ENCODE data around the gene LAMP1. TPM values are rescaled to one million over a fixed set of nuclear protein-coding genes. Genes with fewer than 3 reads are reported as not detected.

LAMP1 gene
- total RNA-seq, 1 donor from 2014 or later, result 110 TPM

DNA sequence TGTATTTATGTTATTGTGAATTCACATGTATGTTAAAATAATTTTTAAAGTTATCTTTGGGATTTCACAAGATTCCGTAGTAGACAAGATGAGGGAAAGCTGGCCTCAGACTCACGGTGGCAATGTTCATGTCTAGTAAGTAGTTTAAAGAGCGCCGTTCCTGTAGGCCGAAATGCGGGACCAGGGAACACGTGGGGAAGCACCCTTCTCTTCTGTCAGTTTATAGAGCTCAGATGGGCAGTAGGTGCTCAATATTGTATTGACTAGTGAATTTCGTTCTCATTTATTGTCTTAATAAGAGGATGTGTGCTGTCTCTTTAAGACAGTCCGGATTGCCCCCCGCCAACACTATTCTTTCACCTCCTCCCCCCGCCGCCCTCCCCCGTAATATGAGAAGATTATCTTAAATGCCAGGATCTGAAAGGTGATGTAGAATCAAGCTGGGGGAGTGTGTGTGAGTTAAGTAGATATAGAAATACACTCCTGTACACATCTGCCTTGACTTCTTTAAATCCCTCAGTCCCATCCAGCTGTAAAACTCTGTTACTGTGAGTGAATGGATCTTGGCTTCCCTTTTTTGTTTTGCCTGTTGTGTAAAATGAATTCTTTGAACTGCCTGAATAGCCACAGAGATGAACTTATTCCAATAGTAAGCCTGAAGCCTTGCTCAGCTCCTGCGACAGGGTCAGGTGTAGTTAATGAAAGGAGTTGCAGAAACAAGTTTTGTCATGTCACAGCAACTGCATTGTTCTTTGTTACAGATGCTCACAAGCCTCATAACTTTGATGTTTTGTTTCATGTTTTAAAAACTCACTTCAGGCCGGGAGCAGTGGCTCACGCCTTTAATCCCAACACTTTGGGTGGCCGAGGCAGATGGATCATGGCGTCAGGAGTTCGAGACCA is 1.3 kb downstream of the LAMP1 start:
- Mint-ChIP-seq H3K4me3 (peak overlapping the region; percentile 95), H3K4me1 (peaks cover 20% of the 10 kb centered on the region), H3K9me3 (no peaks in the 10 kb centered on the region), H3K27ac (ENCODE audit: unreplicated experiment) (peak overlapping the region; percentile 94), H3K36me3 (ENCODE audit: low read depth) (peaks cover 4% of the 10 kb centered on the region), H3K27me3 (ENCODE audit: low read depth) (peaks cover 24% of the 10 kb centered on the region)
- TF ChIP-seq, protein P1, sequence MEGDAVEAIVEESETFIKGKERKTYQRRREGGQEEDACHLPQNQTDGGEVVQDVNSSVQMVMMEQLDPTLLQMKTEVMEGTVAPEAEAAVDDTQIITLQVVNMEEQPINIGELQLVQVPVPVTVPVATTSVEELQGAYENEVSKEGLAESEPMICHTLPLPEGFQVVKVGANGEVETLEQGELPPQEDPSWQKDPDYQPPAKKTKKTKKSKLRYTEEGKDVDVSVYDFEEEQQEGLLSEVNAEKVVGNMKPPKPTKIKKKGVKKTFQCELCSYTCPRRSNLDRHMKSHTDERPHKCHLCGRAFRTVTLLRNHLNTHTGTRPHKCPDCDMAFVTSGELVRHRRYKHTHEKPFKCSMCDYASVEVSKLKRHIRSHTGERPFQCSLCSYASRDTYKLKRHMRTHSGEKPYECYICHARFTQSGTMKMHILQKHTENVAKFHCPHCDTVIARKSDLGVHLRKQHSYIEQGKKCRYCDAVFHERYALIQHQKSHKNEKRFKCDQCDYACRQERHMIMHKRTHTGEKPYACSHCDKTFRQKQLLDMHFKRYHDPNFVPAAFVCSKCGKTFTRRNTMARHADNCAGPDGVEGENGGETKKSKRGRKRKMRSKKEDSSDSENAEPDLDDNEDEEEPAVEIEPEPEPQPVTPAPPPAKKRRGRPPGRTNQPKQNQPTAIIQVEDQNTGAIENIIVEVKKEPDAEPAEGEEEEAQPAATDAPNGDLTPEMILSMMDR (conservative IDR thresholded peaks at IDR 0.05), result no peak
- no peak for DNase-seq (ENCODE audit: low read depth, low spot score)

DNA sequence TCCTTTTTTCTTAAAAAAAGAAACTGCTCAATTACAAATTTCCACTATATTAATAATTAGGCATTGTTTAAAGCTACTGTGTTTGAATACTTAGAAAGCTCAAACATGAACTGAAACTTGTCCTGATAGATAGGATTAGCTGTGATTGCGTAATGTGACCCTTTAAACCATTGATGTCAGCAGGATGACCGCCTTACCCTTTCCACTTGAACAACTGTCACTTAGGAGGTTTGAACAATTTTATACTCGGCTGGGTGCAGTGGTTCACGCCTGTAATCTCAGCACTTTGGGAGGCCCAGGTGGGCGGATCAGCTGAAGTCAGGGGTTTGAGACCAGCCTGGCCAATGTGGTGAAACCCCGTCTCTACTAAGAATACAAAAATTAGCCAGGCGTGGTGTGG is 2.9 kb downstream of the LAMP1 start:
- Mint-ChIP-seq H3K9me3 (no peaks in the 10 kb centered on the region), H3K27me3 (ENCODE audit: low read depth) (peaks cover 12% of the 10 kb centered on the region)

DNA sequence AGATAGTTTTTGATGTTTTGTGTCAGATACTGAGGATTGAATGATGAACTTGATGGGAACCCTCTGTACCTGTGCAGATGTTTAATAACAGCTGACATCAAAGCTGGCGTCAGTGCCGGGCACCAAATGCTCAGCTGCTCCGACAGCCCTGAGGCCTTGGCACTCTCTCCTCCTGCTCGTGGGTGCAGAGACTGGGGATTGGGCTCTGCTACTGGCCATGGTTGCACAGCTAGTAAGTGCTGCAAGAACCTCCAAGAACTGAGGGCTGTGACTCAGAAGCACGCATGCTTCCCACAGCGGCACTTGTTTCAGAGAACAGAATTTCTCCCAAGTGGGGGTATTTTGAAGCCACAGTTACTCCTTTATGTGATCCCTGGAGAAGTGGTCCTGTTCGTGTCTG is 5.9 kb downstream of the LAMP1 start:
- Mint-ChIP-seq H3K9me3 (no peaks in the 10 kb centered on the region), H3K4me1 (peaks cover 8% of the 10 kb centered on the region)

More for the DNA sequence above, 2.9 kb downstream of the LAMP1 start:
- Mint-ChIP-seq H3K36me3 (ENCODE audit: low read depth) (peaks cover 4% of the 10 kb centered on the region), H3K4me3 (peak overlapping the region; percentile 41), H3K27ac (ENCODE audit: unreplicated experiment) (no peak overlapping the region), H3K4me1 (peaks cover 20% of the 10 kb centered on the region)
- TF ChIP-seq, protein P1 (conservative IDR thresholded peaks at IDR 0.05), result no peak
- DNase-seq (ENCODE audit: low read depth, low spot score), result no peak

DNA sequence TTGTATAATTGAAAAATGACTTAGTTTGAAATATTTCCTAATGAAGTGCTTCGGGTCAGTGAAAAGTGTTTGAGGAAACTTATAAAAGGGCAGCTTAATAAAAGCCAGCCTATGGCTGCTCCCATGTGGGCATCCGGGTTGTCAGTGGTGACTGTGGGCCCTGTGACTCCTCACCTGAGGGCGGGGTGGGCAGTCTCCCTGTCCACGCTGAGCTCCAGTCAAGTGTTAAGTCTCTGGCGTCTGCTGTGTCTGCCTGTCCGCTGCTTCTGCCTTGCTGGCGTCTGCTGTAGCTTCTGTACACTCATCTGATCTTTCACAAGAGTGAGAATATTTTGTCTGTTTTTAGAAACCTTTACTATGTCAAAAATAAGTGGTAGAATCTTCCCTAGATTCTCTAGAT is 7.1 kb downstream of the LAMP1 start:
- Mint-ChIP-seq H3K36me3 (ENCODE audit: low read depth) (no peaks in the 10 kb centered on the region), H3K4me1 (no peaks in the 10 kb centered on the region), H3K4me3 (no peak overlapping the region), H3K27me3 (ENCODE audit: low read depth) (no peaks in the 10 kb centered on the region), H3K27ac (ENCODE audit: unreplicated experiment) (no peak overlapping the region), H3K9me3 (no peaks in the 10 kb centered on the region)
- TF ChIP-seq, protein P1 (conservative IDR thresholded peaks at IDR 0.05), result no peak
- DNase-seq (ENCODE audit: low read depth, low spot score), result no peak

More for the DNA sequence above, 5.9 kb downstream of the LAMP1 start:
- TF ChIP-seq, protein P1 (conservative IDR thresholded peaks at IDR 0.05), result no peak
- Mint-ChIP-seq H3K36me3 (ENCODE audit: low read depth) (no peaks in the 10 kb centered on the region), H3K27me3 (ENCODE audit: low read depth) (no peaks in the 10 kb centered on the region), H3K27ac (ENCODE audit: unreplicated experiment) (no peak overlapping the region), H3K4me3 (no peak overlapping the region)
- DNase-seq (ENCODE audit: low read depth, low spot score), result no peak

DNA sequence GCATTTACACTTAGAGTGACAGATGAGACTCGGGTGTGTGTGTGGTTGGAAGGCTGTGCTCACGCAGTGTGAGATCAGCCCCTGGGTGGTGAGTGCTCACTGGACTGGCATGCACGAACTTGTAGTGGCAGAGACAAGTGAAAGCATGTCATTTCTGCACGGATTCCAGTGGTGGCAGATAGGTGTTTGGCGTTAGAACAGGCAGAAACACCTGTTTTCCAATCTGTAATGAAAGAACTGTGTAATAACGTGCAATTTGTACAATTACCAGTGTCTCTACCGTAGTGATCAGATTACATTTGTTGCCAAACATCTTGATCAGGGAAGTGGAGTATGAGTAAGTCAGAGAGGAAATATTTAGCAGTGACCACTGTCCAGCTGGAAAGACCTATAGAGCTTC is 8.2 kb downstream of the LAMP1 start:
- H3K4me1 Mint-ChIP-seq, result no peaks in the 10 kb centered on the region
- peak overlapping the region; percentile 51 for H3K27ac Mint-ChIP-seq (ENCODE audit: unreplicated experiment)
- no peaks in the 10 kb centered on the region for H3K27me3 Mint-ChIP-seq (ENCODE audit: low read depth)
- no peak for DNase-seq (ENCODE audit: low read depth, low spot score)
- TF ChIP-seq, protein P1 (conservative IDR thresholded peaks at IDR 0.05), result no peak
- H3K4me3 Mint-ChIP-seq, result no peak overlapping the region
- peaks cover 3% of the 10 kb centered on the region for H3K36me3 Mint-ChIP-seq (ENCODE audit: low read depth)
- no peaks in the 10 kb centered on the region for H3K9me3 Mint-ChIP-seq
